HCT116 (cell line): ENCODE measurements around the gene RBM20.
A peak's percentile ranks its signal among the peaks of the same experiment; 100 is the strongest.

Experiments
- CTCF ChIP-seq, 3 experiments: fragments of 200-600 bp in 1 of 3; sonication (generic) in 1 of 3; IDR thresholded peaks in 2 of 3; conservative IDR thresholded peaks in 1 of 3; 2 replicates each; pipeline ENCODE4 v1.5.1; 2012 to 2017; ENCODE audit warnings: low read depth in 2 of 3, low read length in 2 of 3, antibody characterized with exemption in 1 of 3, borderline replicate concordance in 1 of 3, control low read depth in 1 of 3, mild to moderate bottlenecking in 1 of 3, mixed read lengths in 1 of 3, mixed run types in 1 of 3, moderate library complexity in 1 of 3; ENCODE audit not compliant: insufficient read depth in 1 of 3
- JUND ChIP-seq: IDR thresholded peaks from 2 replicates; pipeline ENCODE4 v1.6.1; 2012
- MAX ChIP-seq: IDR thresholded peaks from 2 replicates; pipeline ENCODE4 v1.6.1; 2012
- POLR2A ChIP-seq: IDR thresholded peaks from 2 replicates; pipeline ENCODE4 v1.7.0; 2011; ENCODE audit warnings: borderline replicate concordance; ENCODE audit not compliant: insufficient read depth, insufficient read length; ENCODE audit errors: extremely low read depth
- POLR2AphosphoS5 ChIP-seq: IDR thresholded peaks from 2 replicates; pipeline ENCODE4 v1.6.1; 2011; ENCODE audit warnings: mild to moderate bottlenecking, low read depth, low read length, moderate library complexity
- TF ChIP-seq, protein P1 (sequence below): IDR thresholded peaks from 2 replicates; pipeline ENCODE4 v1.6.1; 2011; ENCODE audit warnings: mild to moderate bottlenecking, low read length, moderate library complexity; ENCODE audit not compliant: insufficient replicate concordance; ENCODE audit errors: extremely low read depth

GRCh38 chr10:110774069-110775019 lies 130.2 kb downstream of the RBM20 start:
- TF ChIP-seq POLR2A, result no peak
- TF ChIP-seq CTCF (IDR thresholded peaks at IDR 0.05 in 2 of 3, conservative IDR thresholded peaks at IDR 0.05 in 1 of 3; ENCODE audit: borderline replicate concordance in 1 of 3, insufficient read depth in 1 of 3, low read depth in 2 of 3, low read length in 2 of 3), result no peak
- peak; percentile 74 for TF ChIP-seq MAX
- TF ChIP-seq POLR2AphosphoS5, result peak; percentile 60; the same call in 1 of the 2 replicates
- TF ChIP-seq, protein P1, sequence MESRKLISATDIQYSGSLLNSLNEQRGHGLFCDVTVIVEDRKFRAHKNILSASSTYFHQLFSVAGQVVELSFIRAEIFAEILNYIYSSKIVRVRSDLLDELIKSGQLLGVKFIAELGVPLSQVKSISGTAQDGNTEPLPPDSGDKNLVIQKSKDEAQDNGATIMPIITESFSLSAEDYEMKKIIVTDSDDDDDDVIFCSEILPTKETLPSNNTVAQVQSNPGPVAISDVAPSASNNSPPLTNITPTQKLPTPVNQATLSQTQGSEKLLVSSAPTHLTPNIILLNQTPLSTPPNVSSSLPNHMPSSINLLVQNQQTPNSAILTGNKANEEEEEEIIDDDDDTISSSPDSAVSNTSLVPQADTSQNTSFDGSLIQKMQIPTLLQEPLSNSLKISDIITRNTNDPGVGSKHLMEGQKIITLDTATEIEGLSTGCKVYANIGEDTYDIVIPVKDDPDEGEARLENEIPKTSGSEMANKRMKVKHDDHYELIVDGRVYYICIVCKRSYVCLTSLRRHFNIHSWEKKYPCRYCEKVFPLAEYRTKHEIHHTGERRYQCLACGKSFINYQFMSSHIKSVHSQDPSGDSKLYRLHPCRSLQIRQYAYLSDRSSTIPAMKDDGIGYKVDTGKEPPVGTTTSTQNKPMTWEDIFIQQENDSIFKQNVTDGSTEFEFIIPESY, result no peak
- peak; percentile 99 for TF ChIP-seq JUND
